ENCODE results near the gene ZNF500.

The ZNF500 gene

GRCh38 chr16:4713663-4714501, 53.1 kb downstream of the ZNF500 start:
- TF ChIP-seq REST (IDR thresholded peaks at IDR 0.05; ENCODE audit: low read depth) (no peak), CEBPB (IDR thresholded peaks at IDR 0.05) (no peak), YY1 (IDR thresholded peaks at IDR 0.05; ENCODE audit: low read depth) (no peak), CREB1 (IDR thresholded peaks at IDR 0.05; ENCODE audit: low read depth) (no peak), EP300 (IDR thresholded peaks at IDR 0.05; ENCODE audit: borderline replicate concordance) (no peak), ZBTB7A (IDR thresholded peaks at IDR 0.05; ENCODE audit: low read depth) (no peak), USF1 (IDR thresholded peaks at IDR 0.05) (no peak), TAF1 (IDR thresholded peaks at IDR 0.05; ENCODE audit: low read depth) (no peak), MAX (IDR thresholded peaks at IDR 0.05) (no peak), TCF12 (IDR thresholded peaks at IDR 0.05; ENCODE audit: low read depth) (no peak), NFIC (IDR thresholded peaks at IDR 0.05) (no peak)

GRCh38 chr16:4709481-4709880, 57.5 kb downstream of the ZNF500 start:
- no peak for TF ChIP-seq EP300 (IDR thresholded peaks at IDR 0.05; ENCODE audit: borderline replicate concordance)

DNA sequence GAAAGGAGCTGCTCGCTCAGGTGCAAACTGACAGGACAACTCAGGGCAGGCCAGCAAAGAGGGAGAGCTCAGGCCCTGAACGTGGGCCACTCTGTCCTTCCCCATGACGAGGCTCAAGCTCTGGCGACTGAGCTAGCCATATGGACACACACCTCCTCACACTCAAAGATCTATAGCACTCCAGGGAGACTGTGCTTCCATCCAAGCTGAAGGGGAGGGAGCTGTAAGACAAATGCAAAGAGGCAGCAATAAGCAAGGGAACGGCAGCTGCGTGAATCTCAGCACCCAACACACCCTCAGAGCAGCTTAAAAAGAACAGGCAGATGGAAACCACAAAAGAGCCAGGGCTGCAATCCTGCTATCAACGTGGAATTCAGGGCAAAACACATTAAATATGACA, 60.1 kb downstream of the ZNF500 start:
- TF ChIP-seq CEBPB (IDR thresholded peaks at IDR 0.05) (no peak), USF1 (IDR thresholded peaks at IDR 0.05) (no peak), NFIC (IDR thresholded peaks at IDR 0.05) (no peak), MAX (IDR thresholded peaks at IDR 0.05) (no peak), RAD21 (IDR thresholded peaks at IDR 0.05; ENCODE audit: low read depth) (no peak), FOXM1 (IDR thresholded peaks at IDR 0.05; ENCODE audit: borderline replicate concordance, low read depth) (no peak), TAF1 (IDR thresholded peaks at IDR 0.05; ENCODE audit: low read depth) (no peak)

GRCh38 chr16:4704913-4705312, 62.0 kb downstream of the ZNF500 start:
- TF ChIP-seq MAX (IDR thresholded peaks at IDR 0.05) (no peak), NFIC (IDR thresholded peaks at IDR 0.05) (no peak), USF1 (IDR thresholded peaks at IDR 0.05) (no peak), EGR1 (IDR thresholded peaks at IDR 0.05) (no peak), RAD21 (IDR thresholded peaks at IDR 0.05; ENCODE audit: low read depth) (no peak), TEAD4 (IDR thresholded peaks at IDR 0.05) (no peak), CREB1 (IDR thresholded peaks at IDR 0.05; ENCODE audit: low read depth) (no peak), CEBPB (IDR thresholded peaks at IDR 0.05) (no peak), FOXM1 (IDR thresholded peaks at IDR 0.05; ENCODE audit: borderline replicate concordance, low read depth) (no peak), REST (IDR thresholded peaks at IDR 0.05; ENCODE audit: low read depth) (no peak)

- no peak for TF ChIP-seq USF1 (IDR thresholded peaks at IDR 0.05)
- TF ChIP-seq CREB1 (IDR thresholded peaks at IDR 0.05; ENCODE audit: low read depth): no peak
- no peak for TF ChIP-seq MAX (IDR thresholded peaks at IDR 0.05)
- no peak for TF ChIP-seq FOXM1 (IDR thresholded peaks at IDR 0.05; ENCODE audit: borderline replicate concordance, low read depth)
- TF ChIP-seq REST (IDR thresholded peaks at IDR 0.05; ENCODE audit: low read depth): no peak
- TF ChIP-seq ZBTB7A (IDR thresholded peaks at IDR 0.05; ENCODE audit: low read depth): no peak
- no peak for TF ChIP-seq TEAD4 (IDR thresholded peaks at IDR 0.05)
- TF ChIP-seq RAD21 (IDR thresholded peaks at IDR 0.05; ENCODE audit: low read depth): no peak
- no peak for TF ChIP-seq TCF12 (IDR thresholded peaks at IDR 0.05; ENCODE audit: low read depth)
- no peak for TF ChIP-seq YY1 (IDR thresholded peaks at IDR 0.05; ENCODE audit: low read depth)
- no peak for TF ChIP-seq CEBPB (IDR thresholded peaks at IDR 0.05)
- no peak for TF ChIP-seq EP300 (IDR thresholded peaks at IDR 0.05; ENCODE audit: borderline replicate concordance)
- no peak for TF ChIP-seq NFIC (IDR thresholded peaks at IDR 0.05)
Measured at GRCh38 chr16:4704491-4704890, 62.5 kb downstream of the ZNF500 start.

All from Ishikawa (cell line).